Common myeloid progenitor, CD34-positive (primary cell): ENCODE measurements around the gene AFG3L2.

Experiments used
- CTCF ChIA-PET: fragments of 350-600 bp; sonication (Branson Sonifier 250); formaldehyde crosslinking; loops from one replicate; lab custom pipeline; 2021; ENCODE audit warnings: antibody characterized with exemption; lab: Charles Lee
- POLR2A ChIA-PET: fragments of 350-600 bp; sonication (Branson Sonifier 250); formaldehyde crosslinking; loops from one replicate; lab custom pipeline; 2021; ENCODE audit warnings: antibody characterized with exemption; lab: Charles Lee
- DNase-seq, 3 donors: peaks; one replicate each; pipeline versions ENCODE4 v3.0.0 to v3.0.0-alpha.2; 2013
- H3K27ac ChIP-seq, 2 experiments: 1 replicate in 1 of 2; 2 replicates in 1 of 2; pipeline ENCODE4 v1.7.0; 2013; ENCODE audit warnings: inconsistent platforms in 2 of 2, low read length in 2 of 2, mild to moderate bottlenecking in 2 of 2, low read depth in 1 of 2, moderate library complexity in 1 of 2; ENCODE audit not compliant: severe bottlenecking in 2 of 2, insufficient read depth in 1 of 2, poor library complexity in 1 of 2
- H3K27me3 ChIP-seq, 5 experiments: replicated peaks in 2 of 5; 1 replicate in 3 of 5; 2 replicates in 2 of 5; pipeline versions ENCODE4 v1.6.1 to v1.7.0; 2013; ENCODE audit warnings: low read length in 4 of 5, mild to moderate bottlenecking in 2 of 5, moderate library complexity in 2 of 5, inconsistent platforms in 1 of 5; ENCODE audit not compliant: insufficient read depth in 5 of 5, control insufficient read depth in 4 of 5
- H3K36me3 ChIP-seq, 4 experiments: 1 replicate in 2 of 4; 2 replicates in 2 of 4; pipeline versions ENCODE4 v1.6.1 to v1.7.0; 2013; ENCODE audit warnings: low read length in 3 of 4, control low read depth in 1 of 4, mild to moderate bottlenecking in 1 of 4; ENCODE audit not compliant: control insufficient read depth in 4 of 4, insufficient read depth in 4 of 4
- H3K4me1 ChIP-seq, 4 experiments: 1 replicate in 3 of 4; 2 replicates in 1 of 4; pipeline versions ENCODE4 v1.6.1 to v1.7.1; 2013; ENCODE audit warnings: low read length in 3 of 4, mild to moderate bottlenecking in 3 of 4, control low read depth in 1 of 4, inconsistent platforms in 1 of 4, moderate library complexity in 1 of 4; ENCODE audit not compliant: control insufficient read depth in 4 of 4, insufficient read depth in 4 of 4; ENCODE audit errors: control extremely low read depth in 1 of 4
- H3K4me3 ChIP-seq, 7 experiments: 1 replicate in 4 of 7; 2 replicates in 3 of 7; pipeline versions ENCODE4 v1.5.1 to v1.7.0; 2013; ENCODE audit warnings: mild to moderate bottlenecking in 7 of 7, low read length in 6 of 7, moderate library complexity in 6 of 7, inconsistent platforms in 2 of 7, low read depth in 2 of 7, control low read depth in 1 of 7; ENCODE audit not compliant: insufficient read depth in 4 of 7, control insufficient read depth in 1 of 7; ENCODE audit errors: extremely low read depth in 1 of 7
- H3K9me3 ChIP-seq, 5 experiments: 1 replicate in 4 of 5; 2 replicates in 1 of 5; pipeline versions ENCODE4 v1.6.1 to v1.7.1; 2013; ENCODE audit warnings: low read length in 4 of 5, mild to moderate bottlenecking in 2 of 5, inconsistent platforms in 1 of 5, low read depth in 1 of 5, moderate library complexity in 1 of 5; ENCODE audit not compliant: control insufficient read depth in 4 of 5, insufficient read depth in 2 of 5; ENCODE audit errors: control extremely low read depth in 1 of 5
- WGBS: methylation state at CpG from one replicate; pipeline ENCODE4 v1.1.5; 2013; ENCODE audit not compliant: insufficient coverage; 5-methylcytosine and 5-hydroxymethylcytosine counted together

AFG3L2 gene

GRCh38 chr18:12304351-12305210 is 72.4 kb downstream of the AFG3L2 start:
- H3K4me1 ChIP-seq, result peaks cover 0 to 27% (median 22%) of the 10 kb centered on the region in 4 experiments
- 88% methylated on average over 17 of the region's 19 CpGs for WGBS
- H3K36me3 ChIP-seq, result no peaks in the 10 kb centered on the region
- ChIA-PET POLR2A (no interaction called here), CTCF (no interaction called here)
- no peaks in the 10 kb centered on the region for H3K9me3 ChIP-seq
- no peak overlapping the region for H3K27ac ChIP-seq
- no peak for DNase-seq
- no peak overlapping the region for H3K4me3 ChIP-seq
- peaks cover 0 to 51% (median 20%) of the 10 kb centered on the region in 5 experiments for H3K27me3 ChIP-seq

GRCh38 chr18:12302391-12303147 is 74.5 kb downstream of the AFG3L2 start:
- ChIA-PET POLR2A (no interaction called here), CTCF (interaction anchor here (0.8 to 2.8 kb wide), 3 partner anchors 8 to 15 kb away, joined by 3 to 7 read pairs (median 4); no protein-coding TSS in a partner anchor)
- 89% methylated on average over 12 of the region's 14 CpGs for WGBS

GRCh38 chr18:12301263-12302005 is 75.6 kb downstream of the AFG3L2 start:
- peaks cover 0 to 3% (median 1%) of the 10 kb centered on the region in 5 experiments for H3K9me3 ChIP-seq
- H3K27me3 ChIP-seq, result peaks cover 0 to 22% (median 10%) of the 10 kb centered on the region in 5 experiments
- H3K36me3 ChIP-seq, result no peaks in the 10 kb centered on the region
- ChIA-PET CTCF (interaction anchor here (2.8 kb wide), 1 partner anchor 14 kb away, joined by 7 read pairs; no protein-coding TSS in a partner anchor), POLR2A (no interaction called here)
- 98% methylated on average over 10 of the region's 13 CpGs for WGBS
- no peak for DNase-seq
- H3K4me1 ChIP-seq, result peaks cover 0 to 5% (median 2%) of the 10 kb centered on the region in 4 experiments
- no peak overlapping the region for H3K4me3 ChIP-seq
- no peak overlapping the region for H3K27ac ChIP-seq

More at GRCh38 chr18:12302391-12303147, 74.5 kb downstream of the AFG3L2 start:
- H3K4me1 ChIP-seq, result peaks cover 0 to 16% (median 13%) of the 10 kb centered on the region in 4 experiments
- H3K4me3 ChIP-seq, result no peak overlapping the region
- peaks cover 0 to 3% (median 1%) of the 10 kb centered on the region in 5 experiments for H3K9me3 ChIP-seq
- H3K27ac ChIP-seq, result no peak overlapping the region
- DNase-seq, result peak in 1 of 3 donors; percentile 47
- no peaks in the 10 kb centered on the region for H3K36me3 ChIP-seq
- H3K27me3 ChIP-seq, result peaks cover 0 to 33% (median 16%) of the 10 kb centered on the region in 5 experiments

- H3K9me3 ChIP-seq, result peaks cover 0 to 3% (median 1%) of the 10 kb centered on the region in 5 experiments
- peaks cover 0 to 5% (median 0%) of the 10 kb centered on the region in 4 experiments for H3K4me1 ChIP-seq
- H3K27me3 ChIP-seq, result peaks cover 0 to 6% (median 4%) of the 10 kb centered on the region in 5 experiments
- H3K4me3 ChIP-seq, result no peak overlapping the region
- WGBS, result 92% methylated on average over 2 of the region's 2 CpGs
- H3K27ac ChIP-seq, result no peak overlapping the region
- H3K36me3 ChIP-seq, result no peaks in the 10 kb centered on the region
- DNase-seq, result no peak
- POLR2A ChIA-PET, result no interaction called here
- CTCF ChIA-PET, result interaction anchor here (1.0 to 1.1 kb wide), 2 partner anchors 11 to 19 kb away, joined by 3 to 4 read pairs; no protein-coding TSS in a partner anchor
Observed at GRCh38 chr18:12299862-12300261, 77.2 kb downstream of the AFG3L2 start.

GRCh38 chr18:12296457-12296856 is 80.6 kb downstream of the AFG3L2 start:
- Histone ChIP-seq H3K27ac (no peak overlapping the region), H3K36me3 (no peaks in the 10 kb centered on the region), H3K9me3 (peaks cover 0 to 3% (median 1%) of the 10 kb centered on the region in 5 experiments), H3K4me3 (no peak overlapping the region), H3K4me1 (peaks cover 0 to 5% (median 0%) of the 10 kb centered on the region in 4 experiments), H3K27me3 (peaks cover 0 to 4% (median 0%) of the 10 kb centered on the region in 5 experiments)
- ChIA-PET CTCF (interaction anchor here (1.0 to 1.3 kb wide), 2 partner anchors 11 to 18 kb away, joined by 3 to 4 read pairs; no protein-coding TSS in a partner anchor), POLR2A (interaction anchor here (0.5 kb wide), 1 partner anchor 16 kb away, joined by 3 read pairs; no protein-coding TSS in a partner anchor)
- DNase-seq, result no peak
- 100% methylated on average over 1 of the region's 1 CpG for WGBS

- CTCF ChIA-PET, result interaction anchor here (1.0 to 1.3 kb wide), 2 partner anchors 11 to 18 kb away, joined by 3 to 4 read pairs; no protein-coding TSS in a partner anchor
- POLR2A ChIA-PET, result interaction anchor here (0.5 kb wide), 1 partner anchor 17 kb away, joined by 3 read pairs; no protein-coding TSS in a partner anchor
- no peak for DNase-seq
- Histone ChIP-seq H3K27ac (no peak overlapping the region), H3K9me3 (peaks cover 0 to 3% (median 1%) of the 10 kb centered on the region in 5 experiments), H3K27me3 (peaks cover 0 to 4% (median 0%) of the 10 kb centered on the region in 5 experiments), H3K4me1 (peaks cover 0 to 8% (median 0%) of the 10 kb centered on the region in 4 experiments), H3K4me3 (no peak overlapping the region), H3K36me3 (no peaks in the 10 kb centered on the region)
- WGBS, result 91% methylated on average over 3 of the region's 3 CpGs
Observed at GRCh38 chr18:12296087-12296403, 81.0 kb downstream of the AFG3L2 start.
